GM11168 (cell line): ENCODE measurements around the gene OTULIN.

ENCODE experiments used
- in situ Hi-C: fragments of 300-500 bp; cut with MboI; formaldehyde crosslinking; loops from one replicate; pipeline ENCODE4 v1.12.0; 2022; ENCODE audit warnings: low sequenced_read_pairs; ENCODE audit not compliant: unreplicated experiment

Gene OTULIN

GRCh38 chr5:14664270-14665100 lies at the start of gene OTULIN:
OTULIN (plus strand) TSS chr5:14664718; CDS start chr5:14664826, 108 bp downstream.
- in situ Hi-C loops: no loop called here

- in situ Hi-C loops: no loop called here
Measured at GRCh38 chr5:14615365-14615764, 49.2 kb upstream of the OTULIN start.

GRCh38 chr5:14617441-14617840 lies 47.1 kb upstream of the OTULIN start:
- in situ Hi-C loops: no loop called here

GRCh38 chr5:14627270-14627669 lies 37.2 kb upstream of the OTULIN start:
- in situ Hi-C loops: loop anchor here (25.0 kb wide), 1 partner anchor 640 kb away; no protein-coding TSS in a partner anchor

GRCh38 chr5:14628346-14628745 lies 36.2 kb upstream of the OTULIN start:
- in situ Hi-C loops: loop anchor here (25.0 kb wide), 1 partner anchor 641 kb away; no protein-coding TSS in a partner anchor

GRCh38 chr5:14630671-14631070 lies 33.8 kb upstream of the OTULIN start:
- in situ Hi-C loops: loop anchor here (25.0 kb wide), 1 partner anchor 643 kb away; no protein-coding TSS in a partner anchor

- in situ Hi-C loops: loop anchor here (25.0 kb wide), 1 partner anchor 648 kb away; no protein-coding TSS in a partner anchor
Measured at GRCh38 chr5:14635656-14636055, 28.9 kb upstream of the OTULIN start.

GRCh38 chr5:14640765-14641164 lies 23.8 kb upstream of the OTULIN start:
- in situ Hi-C loops: loop anchor here (10.0 to 25.0 kb wide), 2 partner anchors 246 to 653 kb away; no protein-coding TSS in a partner anchor

- in situ Hi-C loops: loop anchor here (10.0 to 25.0 kb wide), 2 partner anchors 250 to 657 kb away; no protein-coding TSS in a partner anchor
Measured at GRCh38 chr5:14644623-14645237, 19.8 kb upstream of the OTULIN start.

GRCh38 chr5:14650052-14650451 lies 14.5 kb upstream of the OTULIN start:
- in situ Hi-C loops: no loop called here

GRCh38 chr5:14655146-14655741 lies 9.3 kb upstream of the OTULIN start:
- in situ Hi-C loops: no loop called here

GRCh38 chr5:14656898-14657297 lies 7.6 kb upstream of the OTULIN start:
- in situ Hi-C loops: no loop called here

- in situ Hi-C loops: no loop called here
Measured at GRCh38 chr5:14659821-14660607, 4.5 kb upstream of the OTULIN start.

GRCh38 chr5:14660833-14661232 lies 3.7 kb upstream of the OTULIN start:
- in situ Hi-C loops: no loop called here

GRCh38 chr5:14662721-14663260 lies 1.7 kb upstream of the OTULIN start:
- in situ Hi-C loops: no loop called here

- in situ Hi-C loops: no loop called here
Measured at GRCh38 chr5:14663734-14664269, 716 bp upstream of the OTULIN start.

GRCh38 chr5:14665101-14665822 lies 744 bp downstream of the OTULIN start:
- in situ Hi-C loops: no loop called here

GRCh38 chr5:14665949-14666348 lies 1.4 kb downstream of the OTULIN start:
- in situ Hi-C loops: no loop called here

GRCh38 chr5:14666357-14666756 lies 1.8 kb downstream of the OTULIN start:
- in situ Hi-C loops: no loop called here
